Body of pancreas (tissue), 4 donors: Measurements from ENCODE around the gene BCL6.

Experiments used
- POLR2A ChIP-seq, 3 donors: fragments of 450-650 bp; IDR thresholded peaks; one replicate each; pipeline ENCODE4 v1.6.1; 2016; ENCODE audit warnings: antibody characterized with exemption in 3 of 3, mild to moderate bottlenecking in 2 of 3
- TF ChIP-seq, protein P1 (sequence below), 7 experiments: fragments of 450-650 bp in 4 of 7; fragments of 200-600 bp in 3 of 7; sonication (generic) in 3 of 7; IDR thresholded peaks; one replicate each; pipeline ENCODE4 v1.5.1; 2016 to 2019; ENCODE audit warnings: antibody characterized with exemption in 7 of 7

DNA sequence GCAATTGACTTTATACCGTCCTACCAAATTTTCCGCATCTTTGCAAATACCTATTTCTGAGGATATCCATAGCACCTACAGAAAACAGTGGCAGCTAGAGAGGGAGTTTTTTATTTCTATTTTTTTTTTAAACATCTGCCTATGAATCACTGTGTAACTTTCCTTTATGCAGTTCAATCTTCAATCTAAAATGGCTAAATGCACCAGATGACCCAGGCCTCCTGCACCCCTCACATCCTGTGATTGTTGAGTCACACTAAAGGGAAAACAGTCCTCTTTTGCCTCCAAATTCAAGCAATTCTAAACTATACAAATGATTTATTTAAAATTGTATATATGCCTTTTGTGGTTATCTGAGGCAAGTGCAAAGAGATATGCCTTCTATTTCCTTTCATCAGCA, 20.1 kb upstream of the BCL6 start:
- TF ChIP-seq, protein P1, sequence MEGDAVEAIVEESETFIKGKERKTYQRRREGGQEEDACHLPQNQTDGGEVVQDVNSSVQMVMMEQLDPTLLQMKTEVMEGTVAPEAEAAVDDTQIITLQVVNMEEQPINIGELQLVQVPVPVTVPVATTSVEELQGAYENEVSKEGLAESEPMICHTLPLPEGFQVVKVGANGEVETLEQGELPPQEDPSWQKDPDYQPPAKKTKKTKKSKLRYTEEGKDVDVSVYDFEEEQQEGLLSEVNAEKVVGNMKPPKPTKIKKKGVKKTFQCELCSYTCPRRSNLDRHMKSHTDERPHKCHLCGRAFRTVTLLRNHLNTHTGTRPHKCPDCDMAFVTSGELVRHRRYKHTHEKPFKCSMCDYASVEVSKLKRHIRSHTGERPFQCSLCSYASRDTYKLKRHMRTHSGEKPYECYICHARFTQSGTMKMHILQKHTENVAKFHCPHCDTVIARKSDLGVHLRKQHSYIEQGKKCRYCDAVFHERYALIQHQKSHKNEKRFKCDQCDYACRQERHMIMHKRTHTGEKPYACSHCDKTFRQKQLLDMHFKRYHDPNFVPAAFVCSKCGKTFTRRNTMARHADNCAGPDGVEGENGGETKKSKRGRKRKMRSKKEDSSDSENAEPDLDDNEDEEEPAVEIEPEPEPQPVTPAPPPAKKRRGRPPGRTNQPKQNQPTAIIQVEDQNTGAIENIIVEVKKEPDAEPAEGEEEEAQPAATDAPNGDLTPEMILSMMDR (IDR thresholded peaks at IDR 0.05), result no peak
- TF ChIP-seq POLR2A (IDR thresholded peaks at IDR 0.05), result no peak
